Activated CD4-positive, CD25-positive, alpha-beta regulatory T cell treated with anti-CD3 and anti-CD28 coated beads, Interleukin-2, amount 50 U/mL, for 24 hours (primary cell): Measurements from ENCODE around the gene SFN.
"Not testable (repeated sequence)": the region's sequence is repeated elsewhere in the genome, so short reads cannot be mapped to it uniquely, and the experiment has no call there.

ENCODE experiments used
- ATAC-seq, 2 donors: fragments of 150-1000 bp; cut with Tn5 transposase; one replicate each; pipeline ENCODE4 v1.10.0; 2021; ENCODE audit warnings: mild to moderate bottlenecking in 1 of 2, moderate library complexity in 1 of 2

Gene SFN

DNA sequence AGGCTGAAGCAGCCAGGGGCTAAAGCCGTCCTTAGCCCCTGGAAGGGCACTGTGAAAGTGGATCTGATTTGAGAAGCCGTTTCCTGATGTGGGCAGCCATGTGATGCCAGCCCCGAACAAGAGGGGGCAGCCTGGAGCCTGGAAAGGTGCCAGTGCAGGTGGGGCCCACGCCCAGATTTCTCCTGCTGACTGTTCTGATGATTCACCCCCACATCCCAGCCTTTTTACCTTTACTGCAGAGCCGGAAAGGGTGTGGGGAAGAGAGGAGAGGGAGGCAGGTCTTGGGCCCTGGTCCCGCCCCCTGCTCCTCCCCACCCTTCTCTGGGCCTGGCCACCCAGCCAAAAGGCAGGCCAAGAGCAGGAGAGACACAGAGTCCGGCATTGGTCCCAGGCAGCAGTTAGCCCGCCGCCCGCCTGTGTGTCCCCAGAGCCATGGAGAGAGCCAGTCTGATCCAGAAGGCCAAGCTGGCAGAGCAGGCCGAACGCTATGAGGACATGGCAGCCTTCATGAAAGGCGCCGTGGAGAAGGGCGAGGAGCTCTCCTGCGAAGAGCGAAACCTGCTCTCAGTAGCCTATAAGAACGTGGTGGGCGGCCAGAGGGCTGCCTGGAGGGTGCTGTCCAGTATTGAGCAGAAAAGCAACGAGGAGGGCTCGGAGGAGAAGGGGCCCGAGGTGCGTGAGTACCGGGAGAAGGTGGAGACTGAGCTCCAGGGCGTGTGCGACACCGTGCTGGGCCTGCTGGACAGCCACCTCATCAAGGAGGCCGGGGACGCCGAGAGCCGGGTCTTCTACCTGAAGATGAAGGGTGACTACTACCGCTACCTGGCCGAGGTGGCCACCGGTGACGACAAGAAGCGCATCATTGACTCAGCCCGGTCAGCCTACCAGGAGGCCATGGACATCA is at the start of gene SFN:
Gene SFN, plus strand, starts transcription at position 369 of the 904 bp plus-strand sequence. Its CDS starts 64 bp downstream, at position 433.
- no peak for ATAC-seq

DNA sequence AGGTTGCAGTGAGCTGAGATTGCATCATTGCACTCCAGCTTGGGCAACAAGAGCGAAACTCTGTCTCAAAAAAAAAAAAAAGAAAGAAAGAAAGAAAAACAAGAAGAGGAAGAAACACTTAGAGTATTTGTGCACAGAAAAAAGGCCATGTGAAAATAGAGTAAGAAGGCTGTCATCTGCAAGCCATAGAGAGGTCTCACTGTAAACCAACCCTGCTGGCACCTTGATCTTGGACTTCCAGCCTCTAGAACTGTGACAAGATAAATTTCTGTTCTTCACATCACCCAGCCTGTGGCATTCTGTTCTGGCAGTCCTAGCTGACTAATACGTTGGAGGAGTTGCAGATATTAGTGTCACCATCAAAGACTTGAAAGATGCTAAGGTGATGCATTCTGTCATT is 48.6 kb upstream of the SFN start:
- no peak for ATAC-seq

DNA sequence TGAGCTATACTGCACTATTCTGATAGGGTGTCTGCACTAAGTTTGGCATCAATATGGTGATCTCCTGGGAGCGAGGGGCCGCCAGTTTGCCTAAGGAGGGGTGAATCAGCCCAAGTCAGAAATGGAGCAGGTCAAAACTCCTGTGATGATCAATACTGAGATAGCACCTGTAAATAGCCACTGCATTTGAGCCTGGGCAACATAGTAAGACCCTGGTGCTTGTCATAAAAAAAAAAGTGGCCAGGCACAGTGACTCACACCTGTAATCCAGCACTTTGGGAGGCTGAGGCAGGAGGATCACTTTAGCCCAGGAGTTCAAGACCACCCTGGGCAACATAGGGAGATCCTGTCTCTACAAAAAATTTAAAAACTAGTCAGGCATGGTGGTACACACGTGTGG is 48.1 kb upstream of the SFN start:
- no peak for ATAC-seq

DNA sequence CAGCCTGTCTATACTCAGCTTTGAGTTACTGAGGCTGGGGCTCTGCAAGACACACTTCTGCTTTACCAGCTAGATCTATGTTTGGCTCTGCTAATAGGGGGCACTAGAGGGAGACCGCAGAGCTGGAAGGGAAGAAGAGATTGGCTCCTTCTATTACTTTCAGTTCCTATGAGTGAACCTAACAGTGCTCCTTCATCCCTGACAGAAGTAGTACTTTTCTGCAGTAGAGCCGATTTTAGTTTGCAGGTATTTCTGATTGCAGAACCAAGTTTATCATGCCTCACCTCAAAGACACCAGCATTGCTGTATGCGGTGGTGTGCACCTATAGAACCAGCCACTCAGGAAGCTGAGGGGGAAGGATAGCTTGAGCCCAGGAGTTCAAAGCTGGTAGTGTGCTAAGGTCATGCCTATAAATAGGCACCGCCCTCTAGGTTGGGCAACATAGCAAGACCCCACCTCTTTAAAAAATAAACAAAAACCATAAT is 42.1 kb upstream of the SFN start:
- peak; percentile 96 to 97 for ATAC-seq

DNA sequence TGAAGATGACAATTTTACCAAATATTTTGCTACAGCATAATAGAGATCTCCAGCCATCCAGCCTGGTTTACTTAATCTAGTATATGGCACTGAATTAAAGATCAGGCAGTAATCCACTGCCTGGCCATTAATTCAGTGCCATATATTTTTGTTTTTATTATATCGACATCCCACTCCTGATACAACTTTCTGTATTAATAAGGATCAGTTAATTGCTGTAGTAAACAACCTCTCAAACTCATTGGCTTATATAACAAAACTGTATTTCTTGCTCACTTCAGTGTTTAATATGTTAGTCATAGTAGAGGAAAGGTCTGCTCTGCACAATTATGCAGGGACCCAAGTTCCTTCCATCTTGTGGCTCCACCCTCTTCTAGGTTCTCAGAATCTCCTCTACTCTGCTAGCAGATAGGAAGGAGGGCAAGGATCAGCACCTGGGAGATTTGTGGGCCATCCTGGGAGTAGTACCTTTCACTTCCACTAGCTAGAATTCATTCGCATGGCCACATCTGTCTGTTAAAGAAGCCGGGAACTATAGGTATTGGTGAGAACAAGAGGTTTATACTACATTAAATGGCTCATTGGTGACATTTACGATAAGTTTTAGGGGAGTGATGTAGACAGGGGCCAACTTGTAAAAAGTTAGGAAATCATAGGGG is 40.1 kb upstream of the SFN start:
- no peak for ATAC-seq

DNA sequence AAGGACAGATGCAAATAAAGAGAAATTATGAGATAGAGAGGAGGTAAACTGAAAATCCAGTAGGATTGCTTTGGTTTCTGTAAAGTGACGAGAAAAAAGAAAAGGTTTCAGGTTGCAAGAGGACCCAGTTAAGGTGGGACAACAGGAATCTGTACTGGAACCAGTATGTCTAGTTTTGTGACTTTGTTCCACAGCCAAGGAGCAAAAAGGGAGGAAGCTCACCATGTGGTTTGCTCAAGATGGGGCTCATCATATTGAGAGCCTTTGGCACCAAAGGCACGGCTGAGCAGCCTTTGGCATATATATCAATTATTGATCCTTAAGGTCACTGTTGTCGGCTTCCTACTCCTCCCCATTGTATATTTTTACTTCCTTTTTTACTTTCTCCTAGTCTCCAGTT is 38.2 kb upstream of the SFN start:
- no peak for ATAC-seq

DNA sequence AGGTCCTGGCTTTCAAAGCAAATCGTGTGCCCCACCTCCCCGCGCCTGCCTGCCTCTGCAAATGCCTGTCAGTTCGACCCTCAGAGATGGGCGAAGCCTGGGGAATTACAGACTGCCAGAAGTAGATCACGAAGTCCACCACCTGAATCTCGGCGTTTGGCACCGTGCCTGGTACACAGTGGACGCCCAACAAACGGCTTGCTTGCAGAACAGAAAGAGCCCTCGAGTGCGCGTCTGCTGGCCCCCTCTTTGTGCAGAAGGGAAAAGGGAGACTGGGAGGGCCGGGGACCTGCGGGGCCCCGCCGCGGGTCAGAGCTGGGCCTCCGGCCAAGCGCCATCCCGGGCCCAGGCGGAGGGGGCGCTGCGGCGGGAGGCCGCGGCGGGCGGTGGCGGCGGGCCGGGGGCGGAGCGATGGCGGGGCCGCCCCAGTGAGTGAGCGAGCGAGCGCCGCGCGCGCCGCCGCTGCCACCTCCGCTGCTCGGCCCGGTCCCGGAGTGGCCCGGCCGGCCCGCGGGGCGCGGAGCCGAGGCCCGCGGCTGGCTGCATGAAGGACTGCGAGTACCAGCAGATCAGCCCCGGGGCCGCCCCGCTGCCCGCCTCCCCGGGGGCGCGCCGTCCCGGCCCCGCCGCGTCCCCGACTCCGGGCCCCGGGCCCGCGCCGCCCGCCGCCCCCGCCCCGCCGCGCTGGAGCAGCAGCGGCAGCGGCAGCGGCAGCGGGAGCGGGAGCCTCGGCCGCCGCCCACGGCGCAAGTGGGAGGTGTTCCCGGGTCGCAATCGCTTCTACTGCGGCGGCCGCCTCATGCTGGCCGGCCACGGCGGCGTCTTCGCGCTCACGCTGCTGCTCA is 36.5 kb upstream of the SFN start, which contains the start of gene ZDHHC18:
Gene ZDHHC18, plus strand, starts transcription at position 428 of the 845 bp plus-strand sequence. Its CDS starts 117 bp downstream, at position 545.
- ATAC-seq = peak; percentile 80 to 87

DNA sequence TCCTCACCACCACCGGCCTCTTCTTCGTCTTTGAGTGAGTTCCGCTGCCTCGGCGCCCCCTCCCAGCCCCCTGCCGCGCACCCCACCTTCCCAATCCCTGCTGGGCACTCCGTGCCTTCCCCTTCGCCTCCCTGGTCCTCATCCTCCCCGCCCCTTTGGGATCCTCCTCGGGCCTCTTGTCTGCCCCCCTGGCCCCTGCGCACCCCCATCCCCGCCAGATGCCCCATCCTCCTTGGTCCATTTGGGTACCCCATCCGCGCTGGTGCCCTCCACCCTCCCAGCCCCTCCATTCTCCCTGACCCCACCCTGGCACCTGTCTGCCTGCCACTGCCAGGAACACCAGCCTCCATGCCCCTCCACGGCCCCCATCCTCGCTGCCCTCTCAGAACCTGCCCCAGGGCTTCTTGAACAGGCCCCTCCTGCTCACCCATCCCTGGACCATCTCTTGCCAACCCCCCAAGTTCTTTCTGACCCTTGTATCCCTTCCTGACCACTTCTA is 35.8 kb upstream of the SFN start:
- no peak for ATAC-seq

DNA sequence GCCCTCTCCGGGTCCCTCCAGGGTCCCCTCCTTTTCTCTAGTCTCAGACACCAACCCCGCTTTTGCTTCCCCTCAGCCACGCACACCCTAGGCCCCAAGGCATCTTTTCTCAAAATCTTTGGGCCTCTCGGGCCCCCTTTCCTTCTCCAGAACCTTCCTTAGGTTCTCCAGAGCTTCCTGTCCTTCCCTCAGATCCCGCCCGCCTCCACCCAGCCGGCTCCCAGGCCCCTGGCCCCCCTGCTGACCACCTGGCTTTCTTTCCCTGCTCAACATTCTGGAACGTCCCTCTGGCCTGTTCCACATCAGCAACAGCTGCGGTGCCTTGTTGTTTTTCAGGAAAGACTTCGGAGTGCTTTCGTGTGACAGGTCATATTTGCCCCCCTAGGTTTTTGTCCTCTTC is 35.3 kb upstream of the SFN start:
- ATAC-seq = no peak

DNA sequence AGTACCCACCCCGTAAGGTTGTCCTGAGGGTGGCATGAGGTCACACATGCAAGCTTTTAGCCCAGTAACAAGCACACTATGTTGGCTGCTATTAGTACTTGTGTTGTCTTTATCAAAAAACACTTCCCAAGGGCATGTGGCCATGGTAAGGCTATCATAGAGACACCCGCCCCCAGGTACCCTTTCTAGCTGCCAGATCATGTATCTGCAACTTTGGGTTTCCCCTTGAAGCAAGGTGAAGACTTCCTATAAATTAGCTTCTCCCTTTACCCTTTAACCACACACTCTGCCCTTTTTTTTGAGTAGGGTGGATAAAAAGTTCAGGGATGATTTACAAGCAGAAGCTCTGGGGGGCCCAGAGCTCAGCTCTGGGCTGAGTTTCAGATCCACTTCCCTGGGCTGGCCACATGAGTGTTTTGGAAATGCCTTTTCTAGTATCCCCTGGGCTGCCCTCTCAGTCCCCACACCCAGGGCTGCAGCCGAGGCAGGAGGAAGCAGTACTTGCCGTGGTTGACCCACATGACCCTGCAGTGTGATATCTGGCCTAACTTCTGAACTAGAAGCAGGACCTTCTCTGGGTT is 34.4 kb upstream of the SFN start:
- peak in 1 of 2 donors; percentile 36 for ATAC-seq

DNA sequence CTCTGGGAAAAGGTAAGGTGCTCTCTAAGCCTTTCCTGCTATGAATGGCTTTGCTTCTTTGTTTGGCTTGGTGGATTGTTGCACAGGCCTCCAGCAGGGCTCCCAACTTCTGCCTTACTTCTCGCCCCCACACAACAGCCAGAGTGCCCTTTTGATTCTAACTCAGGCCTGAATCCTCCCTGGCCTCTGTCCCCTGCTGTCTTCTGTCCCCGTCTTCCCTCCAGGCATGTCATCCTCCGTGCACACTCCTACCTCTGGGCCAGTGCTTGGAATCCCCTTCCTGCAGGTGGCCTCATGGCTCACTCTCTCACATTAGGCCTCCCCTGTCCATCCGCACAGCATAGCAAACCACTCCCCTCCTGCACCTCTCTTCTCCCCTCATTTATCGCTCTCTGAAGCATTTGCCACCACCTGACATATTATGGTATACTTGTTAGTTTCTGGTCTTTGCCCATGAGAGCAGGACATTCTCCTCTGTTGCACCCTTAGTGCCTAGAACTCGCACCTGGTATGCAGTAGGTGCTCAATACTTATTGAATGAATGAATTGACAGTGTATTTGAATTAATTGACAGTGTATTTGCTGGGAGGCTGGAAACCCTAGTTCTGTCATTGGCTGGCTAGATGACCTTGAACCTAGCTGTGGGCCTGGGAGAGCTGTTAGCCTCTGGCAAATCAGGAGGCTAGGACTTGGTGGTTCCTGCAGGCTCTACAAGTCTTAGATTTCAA is 33.6 kb upstream of the SFN start:
- no peak for ATAC-seq

DNA sequence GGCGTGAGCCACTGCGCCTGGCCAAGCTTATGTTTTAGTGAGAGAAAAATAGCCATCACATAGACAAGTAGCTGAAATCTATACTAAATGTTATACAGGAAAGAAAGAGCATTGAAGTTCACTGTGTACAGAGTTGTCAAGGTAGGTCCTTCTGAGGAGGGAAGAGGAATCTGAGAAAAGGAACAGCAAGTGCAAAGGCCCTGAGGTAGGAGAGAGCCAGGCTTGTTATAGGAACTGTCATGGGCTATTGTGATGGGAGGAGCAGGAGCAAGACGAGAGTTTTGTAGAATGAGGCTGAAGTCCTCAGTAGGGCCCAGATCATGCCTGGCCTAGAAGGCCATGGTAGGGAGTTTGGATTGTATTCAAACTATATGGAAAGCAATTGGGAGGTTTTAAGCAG is 31.9 kb upstream of the SFN start:
- ATAC-seq = no peak

DNA sequence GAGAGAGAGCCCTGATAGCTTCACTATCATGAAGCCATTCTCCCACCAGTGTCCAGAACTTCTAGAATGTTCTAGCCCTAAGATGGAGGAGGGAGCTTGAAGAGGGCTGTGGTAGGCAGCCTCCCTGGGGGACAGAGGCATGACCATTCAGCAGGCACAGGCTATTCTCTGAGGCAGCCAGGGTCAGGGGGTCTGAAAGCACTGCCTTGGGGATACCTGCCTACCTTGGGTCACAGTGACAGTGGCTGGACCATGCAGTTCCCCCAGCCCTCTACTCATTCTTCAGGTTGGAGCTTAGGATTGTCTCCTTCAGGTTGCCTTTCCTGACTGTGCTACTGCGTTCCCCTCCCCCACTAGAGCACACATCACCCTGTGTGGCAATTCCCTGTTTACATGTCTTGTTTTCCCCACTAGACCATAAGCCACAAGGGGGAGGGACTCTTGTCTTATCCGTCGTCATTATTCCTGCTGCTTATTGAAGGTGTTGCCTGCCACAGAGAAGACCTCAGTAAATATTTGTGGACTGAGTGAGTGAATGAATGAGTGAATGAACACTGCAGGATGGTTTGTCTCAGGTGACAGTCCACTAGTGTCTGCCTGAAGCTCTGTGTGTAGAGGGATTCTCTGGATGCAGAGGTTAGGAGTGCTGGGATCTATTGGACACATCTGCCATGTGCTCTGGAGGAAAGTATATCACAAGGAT is 31.3 kb upstream of the SFN start:
- ATAC-seq = no peak

DNA sequence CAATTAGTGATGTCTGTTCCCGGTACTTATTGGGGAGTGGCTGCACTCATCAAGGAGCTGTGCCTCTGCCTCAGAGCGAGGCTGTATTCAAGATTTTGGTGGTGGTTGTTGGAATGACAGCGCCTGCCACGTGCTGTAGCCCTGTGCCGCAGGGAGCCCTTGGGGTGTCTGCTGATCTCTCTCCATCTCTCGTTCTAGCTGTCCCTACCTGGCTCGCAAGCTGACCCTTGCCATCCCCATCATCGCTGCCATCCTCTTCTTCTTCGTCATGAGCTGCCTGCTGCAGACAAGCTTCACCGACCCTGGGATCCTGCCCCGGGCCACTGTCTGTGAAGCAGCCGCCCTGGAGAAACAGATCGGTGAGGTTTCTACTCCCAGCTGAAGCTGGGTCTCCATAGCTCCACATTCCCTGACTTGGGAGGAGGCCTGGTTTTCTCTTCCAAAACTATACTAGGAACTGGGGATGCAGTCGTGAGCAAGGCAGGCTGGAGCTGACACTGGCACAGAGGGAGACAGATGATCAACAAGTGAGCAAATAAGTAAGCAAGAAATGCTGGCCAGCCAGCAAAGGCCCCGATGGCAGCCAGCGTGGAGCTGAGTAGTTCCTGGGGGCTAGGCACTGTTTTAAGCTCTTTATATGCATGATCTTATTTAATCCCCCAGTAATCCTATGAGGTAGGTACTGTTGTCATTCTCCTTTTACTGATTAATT is 30.5 kb upstream of the SFN start:
- ATAC-seq = no peak

DNA sequence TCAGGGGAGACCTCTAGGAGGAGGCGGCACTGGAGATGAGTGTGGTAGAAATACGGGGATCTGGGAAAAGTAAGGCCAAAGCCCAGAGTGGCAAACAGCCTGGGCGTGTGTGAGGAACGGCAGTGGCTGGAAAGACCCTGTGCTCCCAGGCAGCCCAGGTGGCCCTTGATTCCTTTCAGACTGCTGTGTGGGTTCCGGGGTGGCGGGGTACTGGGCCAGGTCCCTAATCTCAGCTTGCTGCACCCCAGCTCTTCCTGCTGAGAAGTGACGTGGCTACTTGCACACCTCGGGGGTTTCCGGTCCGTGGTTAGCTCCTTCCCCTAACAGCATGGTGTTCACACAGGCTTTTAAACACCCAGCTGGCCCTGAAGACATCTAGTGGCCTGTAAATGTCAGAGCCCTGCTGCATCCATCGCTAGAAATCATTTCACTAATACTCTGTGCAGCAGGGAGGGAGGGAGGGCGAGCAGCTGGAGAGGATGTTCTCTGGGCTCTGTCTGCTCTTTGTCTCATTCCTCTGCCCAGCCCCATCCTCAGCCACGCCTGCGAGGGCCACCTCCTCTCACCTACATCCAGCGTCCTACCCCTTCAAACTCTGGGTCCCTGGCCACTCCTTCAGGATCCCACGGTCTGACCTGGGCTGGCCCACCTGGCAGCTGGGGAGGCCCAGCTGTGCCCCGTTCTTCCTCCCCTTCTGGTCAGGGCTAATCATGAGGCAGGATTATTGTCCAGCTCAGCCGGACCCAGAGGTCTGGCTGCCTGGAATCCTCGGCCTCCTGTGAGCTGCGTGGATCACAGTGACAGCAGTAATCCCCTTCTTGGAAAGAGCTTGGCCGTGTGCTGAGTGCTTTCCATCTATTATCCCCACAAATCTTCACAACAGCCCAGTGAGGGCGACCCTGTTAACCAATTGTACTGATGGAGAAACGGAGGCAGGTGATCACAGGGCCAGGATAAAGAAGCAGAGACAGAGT is 29.2 kb upstream of the SFN start:
- ATAC-seq = peak; percentile 96

DNA sequence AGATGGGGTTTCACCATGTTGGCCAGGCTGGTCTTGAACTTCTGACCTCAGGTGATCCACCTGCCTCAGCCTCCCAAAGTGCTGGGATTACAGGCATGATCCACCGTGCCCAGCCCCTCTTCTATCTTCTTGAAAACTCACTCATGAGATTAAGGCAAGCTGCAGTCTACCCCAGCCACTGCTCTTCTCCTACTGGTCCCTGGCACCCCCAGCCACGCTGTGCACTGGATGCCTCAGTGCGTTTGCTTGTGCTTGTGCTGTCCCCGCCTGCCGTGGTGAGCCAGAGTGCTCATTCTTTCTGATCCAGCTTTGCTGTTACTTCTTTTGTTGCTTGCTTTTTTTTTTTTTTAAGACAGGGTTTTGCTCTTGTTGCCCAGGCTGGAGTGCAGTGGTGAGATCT is 25.3 kb upstream of the SFN start:
- not testable (repeated sequence) for ATAC-seq

DNA sequence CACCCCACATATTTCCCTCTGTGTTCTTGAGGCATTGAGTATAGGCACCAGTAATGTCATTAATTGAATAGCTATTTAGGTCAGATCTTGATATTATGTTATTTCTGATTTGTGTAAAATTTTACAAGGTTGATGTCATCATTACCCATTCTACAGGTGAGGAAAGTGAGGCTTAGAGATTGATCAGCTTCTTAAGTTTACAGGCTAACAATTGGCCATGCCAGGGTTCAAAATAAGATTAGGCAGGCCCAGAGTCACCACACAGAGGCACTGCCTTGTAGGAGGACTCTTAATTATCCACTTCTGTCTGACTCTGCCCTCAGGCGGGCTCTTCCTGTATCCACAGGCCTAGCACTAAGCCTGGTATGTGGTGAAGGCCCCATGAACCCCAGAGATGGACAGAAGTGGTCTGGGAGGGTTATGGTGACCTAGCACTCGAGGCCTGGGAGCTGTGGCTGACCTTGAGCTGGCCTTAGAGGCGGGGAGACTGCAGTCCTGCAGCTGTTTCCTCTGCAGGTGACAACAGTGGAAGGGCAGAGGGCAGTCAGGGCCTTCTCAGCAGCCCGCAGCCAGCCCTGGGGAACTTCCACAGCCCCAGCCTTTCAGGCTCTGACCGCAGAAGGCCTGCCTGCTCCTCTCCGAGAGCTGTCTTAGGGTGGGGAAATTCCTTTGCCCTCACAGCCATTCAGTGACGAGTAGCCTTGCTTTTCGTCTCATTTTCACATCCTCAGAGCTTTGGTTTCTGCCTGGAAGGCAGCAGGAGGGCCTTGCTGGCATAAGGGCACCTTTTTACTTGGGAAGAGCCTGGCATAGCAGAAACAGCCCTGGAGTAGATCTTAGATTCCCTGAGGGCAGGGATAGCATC is 24.2 kb upstream of the SFN start:
- peak; percentile 98 to 99 for ATAC-seq

DNA sequence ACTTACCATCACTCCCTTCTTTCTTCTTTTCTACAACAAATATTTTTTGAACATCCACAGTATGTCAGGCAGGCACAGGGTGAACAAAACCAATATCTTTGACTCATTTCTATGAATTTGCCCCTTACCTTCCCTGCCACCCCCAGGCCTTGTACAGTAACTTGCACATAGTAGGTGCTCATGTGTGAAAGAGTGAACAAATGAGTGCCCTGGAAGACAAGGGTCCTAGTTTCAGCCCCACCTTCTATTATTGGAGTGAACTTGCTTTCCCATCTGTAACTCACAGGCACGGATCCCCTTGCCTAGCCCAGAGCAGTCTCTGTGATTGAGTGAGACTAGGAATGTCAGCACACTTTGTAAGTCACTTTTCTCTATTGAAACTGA is 23.6 kb upstream of the SFN start:
- peak in 1 of 2 donors; percentile 2 for ATAC-seq
